Activated naive CD4-positive, alpha-beta T cell treated with Interleukin-2 at 50 U/mL for 16 hours (primary cell): ENCODE results near the gene DPP3.

ENCODE experiments used
- DNase-seq: peaks from one replicate; pipeline ENCODE4 v3.0.0-alpha.2; 2020

Gene DPP3

GRCh38 chr11:66484806-66485380, 4.7 kb downstream of the DPP3 start:
- DNase-seq = no peak

DNA sequence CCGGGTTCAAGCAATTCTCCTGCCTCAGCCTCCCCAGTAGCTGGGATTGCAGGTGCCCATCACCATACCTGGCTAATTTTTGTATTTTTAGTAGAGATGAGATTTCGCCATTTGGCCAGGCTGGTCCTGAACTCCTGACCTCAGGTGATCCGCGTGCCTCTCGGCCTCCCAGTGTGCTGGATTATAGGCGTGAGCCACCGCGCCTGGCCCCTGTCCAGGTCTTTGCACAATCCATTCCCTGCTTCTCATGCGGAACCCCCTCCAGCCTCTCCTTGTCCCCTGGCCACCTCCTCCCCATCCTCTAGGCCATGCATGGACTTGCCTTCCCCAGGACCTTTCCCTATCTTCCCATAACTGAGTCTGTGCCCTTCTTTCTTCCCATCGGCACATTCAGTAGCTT, 8.7 kb downstream of the DPP3 start:
- no peak for DNase-seq

- no peak for DNase-seq
Observed at GRCh38 chr11:66489636-66490035, 9.4 kb downstream of the DPP3 start.

DNA sequence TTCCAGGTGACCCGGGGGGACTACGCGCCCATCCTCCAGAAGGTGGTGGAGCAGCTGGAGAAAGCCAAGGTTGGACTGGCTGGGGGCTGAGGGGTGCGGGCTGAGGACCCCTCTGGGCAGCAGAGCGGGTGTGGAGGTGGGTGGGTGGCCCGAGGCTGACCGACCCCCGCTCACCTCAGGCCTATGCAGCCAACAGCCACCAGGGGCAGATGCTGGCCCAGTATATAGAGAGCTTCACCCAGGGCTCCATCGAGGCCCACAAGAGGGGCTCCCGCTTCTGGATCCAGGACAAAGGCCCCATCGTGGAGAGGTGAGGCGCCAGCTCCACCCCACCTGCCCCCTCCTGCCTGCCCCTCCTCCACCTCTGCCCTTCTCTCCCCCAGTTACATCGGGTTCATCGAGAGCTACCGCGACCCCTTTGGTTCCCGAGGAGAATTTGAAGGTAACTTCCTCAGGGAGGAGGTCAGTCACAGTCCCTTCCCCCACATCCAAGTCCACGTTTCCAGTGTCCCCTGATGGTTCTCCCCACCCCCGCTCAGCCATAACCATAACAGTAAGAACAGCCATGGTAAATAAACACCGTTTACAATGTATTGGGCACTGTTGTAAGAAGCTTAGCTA, 11.2 kb downstream of the DPP3 start:
- DNase-seq = no peak

GRCh38 chr11:66492161-66492865, 12.1 kb downstream of the DPP3 start:
- no peak for DNase-seq

DNA sequence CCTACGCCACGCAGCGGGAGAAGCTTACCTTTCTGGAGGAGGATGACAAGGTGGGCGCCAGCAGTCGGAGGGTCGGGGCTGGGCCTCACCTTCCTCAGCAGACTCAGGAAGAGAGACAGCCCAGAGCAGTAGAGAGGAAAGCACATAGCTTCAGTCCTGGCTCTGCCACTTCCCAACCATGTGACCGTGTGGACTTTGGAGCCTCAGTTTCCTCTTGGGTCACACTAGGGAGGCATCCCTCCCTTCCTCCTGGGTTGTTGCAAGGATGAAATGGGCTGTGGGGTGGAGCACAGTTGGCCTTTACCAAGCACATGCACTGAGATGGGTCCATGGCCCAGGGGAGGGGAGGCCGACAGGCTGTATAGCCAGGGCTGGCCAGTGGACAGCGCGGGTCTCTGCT, 12.9 kb downstream of the DPP3 start:
- no peak for DNase-seq

GRCh38 chr11:66494458-66494857, 14.2 kb downstream of the DPP3 start:
- no peak for DNase-seq

GRCh38 chr11:66494935-66495334, 14.7 kb downstream of the DPP3 start:
- no peak for DNase-seq

GRCh38 chr11:66495401-66495854, 15.2 kb downstream of the DPP3 start:
- no peak for DNase-seq

DNA sequence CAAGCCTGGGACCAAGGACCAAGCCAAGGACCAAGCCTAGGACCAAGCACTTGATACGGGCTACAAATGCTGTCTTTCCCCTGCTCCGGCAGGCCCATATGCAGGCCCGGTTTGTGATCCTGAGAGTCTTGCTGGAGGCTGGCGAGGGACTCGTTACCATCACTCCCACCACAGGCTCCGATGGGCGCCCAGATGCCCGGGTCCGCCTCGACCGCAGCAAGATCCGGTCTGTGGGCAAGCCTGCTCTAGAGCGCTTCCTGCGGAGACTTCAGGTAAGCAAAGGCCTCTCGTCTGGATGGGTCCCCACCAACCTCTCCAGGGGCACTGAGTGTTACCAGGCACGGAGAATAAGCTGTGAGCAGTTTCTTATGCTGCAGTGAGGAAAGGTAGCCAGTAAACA, 17.0 kb downstream of the DPP3 start:
- no peak for DNase-seq

GRCh38 chr11:66498506-66498905, 18.3 kb downstream of the DPP3 start:
- DNase-seq = no peak

DNA sequence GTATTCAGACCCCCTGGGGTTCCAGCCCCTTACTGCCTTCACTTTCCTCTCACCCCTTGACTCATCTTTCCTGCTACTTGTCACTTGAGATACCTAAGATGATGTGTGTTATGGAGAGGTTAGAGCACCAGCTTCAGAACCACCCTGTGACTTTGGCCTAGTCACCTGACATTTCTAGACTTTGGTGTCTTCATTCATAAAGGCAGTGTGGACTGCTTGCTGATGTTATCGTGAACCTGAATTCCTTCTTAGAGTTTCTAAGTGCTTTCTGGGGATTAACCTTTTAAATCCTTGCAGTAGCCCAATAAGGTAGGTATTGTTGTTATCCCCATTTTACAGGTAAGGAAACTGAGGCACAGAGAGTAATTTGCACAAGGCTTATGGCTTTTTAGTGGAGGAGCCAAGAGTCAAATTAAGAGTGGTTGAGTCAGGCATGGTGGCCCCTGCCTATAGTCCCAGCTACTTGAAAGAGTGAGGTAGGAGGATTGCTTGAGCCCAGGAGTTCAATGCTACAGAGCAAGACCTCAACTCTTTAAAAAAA, 25.1 kb downstream of the DPP3 start:
- no peak for DNase-seq

DNA sequence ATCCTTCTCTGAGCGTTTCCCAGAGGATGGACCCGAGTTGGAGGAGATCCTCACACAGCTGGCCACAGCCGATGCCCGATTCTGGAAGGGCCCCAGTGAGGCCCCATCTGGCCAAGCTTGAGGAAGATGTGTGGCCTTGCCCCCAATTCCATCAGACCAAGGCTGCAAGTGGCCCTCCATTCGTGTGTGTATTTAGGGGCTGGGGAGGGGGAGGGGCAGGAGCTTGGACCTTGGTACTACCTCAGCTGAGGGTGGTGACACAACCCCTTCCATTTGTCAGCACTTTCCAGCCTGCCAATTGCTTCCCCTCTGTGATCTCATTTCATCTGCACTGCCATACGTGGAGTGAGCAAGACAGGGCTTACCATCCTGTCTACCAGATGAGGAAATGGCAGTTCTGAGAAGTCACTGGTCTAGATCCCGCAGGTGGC, 28.9 kb downstream of the DPP3 start:
- no peak for DNase-seq

DNA sequence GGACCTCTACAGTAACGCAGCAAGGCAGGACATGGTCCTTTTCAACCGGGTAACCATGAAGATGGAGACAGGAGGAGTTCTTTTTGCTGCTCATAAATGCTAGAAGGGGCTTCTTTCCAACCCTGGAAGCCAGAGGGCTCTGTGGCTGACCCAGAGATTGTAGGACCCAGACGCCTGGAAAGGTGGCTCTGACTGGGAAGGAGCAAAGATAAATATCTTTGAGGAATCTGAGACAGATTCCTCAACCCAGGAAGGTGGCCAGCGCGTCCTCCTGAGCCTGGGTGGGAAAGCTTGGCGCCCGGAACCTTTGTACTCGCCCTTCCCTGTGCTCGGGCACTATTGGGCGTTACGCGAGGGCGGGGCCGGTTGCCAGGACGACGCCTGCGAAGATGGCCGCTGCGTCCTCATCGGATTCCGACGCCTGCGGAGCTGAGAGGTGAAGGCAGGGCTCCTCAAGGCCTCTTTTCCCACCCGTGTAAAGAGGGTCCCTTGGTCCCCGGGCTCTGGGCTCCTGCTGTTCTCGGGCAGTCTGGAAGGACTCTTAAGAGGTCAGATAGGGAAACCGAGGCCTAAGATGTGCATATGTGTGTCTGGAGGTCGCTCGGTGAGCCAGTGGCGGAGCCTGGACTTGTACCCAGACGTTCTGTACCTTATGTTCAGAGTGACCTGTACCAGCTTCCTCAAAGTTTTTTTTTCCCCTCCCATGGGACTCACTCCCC, 30.2 kb downstream of the DPP3 start, which contains the start of gene BBS1:
BBS1 (plus strand) TSS at position 365 of the 719 bp plus-strand sequence; CDS start at position 390, 25 bp downstream.
- DNase-seq = peak; percentile 85

DNA sequence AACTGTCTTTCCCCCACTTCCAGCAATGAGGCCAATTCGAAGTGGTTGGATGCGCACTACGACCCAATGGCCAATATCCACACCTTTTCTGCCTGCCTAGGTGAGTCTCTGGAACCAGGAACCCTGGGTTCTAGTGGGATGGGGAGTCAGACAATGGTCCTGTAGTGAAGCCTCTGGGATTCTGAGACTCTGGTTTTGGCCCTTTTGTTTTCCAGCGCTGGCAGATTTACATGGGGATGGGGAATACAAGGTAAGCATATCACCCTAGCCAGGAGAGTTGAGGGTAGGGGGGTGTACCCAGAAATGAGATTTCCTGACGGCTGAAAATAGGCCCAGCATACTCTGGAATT, 30.7 kb downstream of the DPP3 start:
- DNase-seq = no peak

GRCh38 chr11:66523611-66524010, 43.4 kb downstream of the DPP3 start:
- DNase-seq = no peak

DNA sequence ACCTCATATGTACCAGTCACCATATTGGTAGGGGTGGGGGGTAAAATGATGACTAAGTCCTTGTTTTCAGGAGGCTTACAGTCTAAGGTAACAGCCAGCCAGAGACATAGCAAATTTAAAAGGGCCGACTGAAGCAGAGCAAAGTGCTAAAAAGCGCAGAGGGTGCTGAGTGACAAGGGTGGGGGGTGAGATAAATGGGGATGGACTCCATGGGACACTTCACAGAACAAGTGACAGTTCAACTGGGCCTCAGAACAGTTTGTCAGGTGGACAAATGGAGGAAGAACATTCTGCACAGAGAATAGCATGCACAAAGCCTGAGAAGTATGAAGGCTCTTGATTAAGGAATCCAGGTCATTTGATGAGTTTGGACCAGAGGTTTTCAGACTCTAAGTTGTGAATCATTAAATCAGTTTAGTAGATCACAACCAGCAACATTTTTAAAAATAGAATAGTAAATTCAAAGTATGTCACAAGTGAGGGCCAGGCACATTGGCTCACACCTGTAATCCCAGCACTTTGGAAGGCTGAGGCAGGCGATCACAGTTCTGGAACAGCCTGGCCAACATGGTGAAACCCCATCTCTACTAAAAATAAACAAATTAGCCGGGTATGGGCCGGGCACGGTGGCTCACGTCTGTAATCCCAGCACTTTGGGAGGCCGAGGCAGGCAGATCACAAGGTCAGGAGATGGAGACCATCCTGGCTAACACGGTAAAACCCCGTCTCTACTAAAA, 44.2 kb downstream of the DPP3 start:
- DNase-seq = no peak

DNA sequence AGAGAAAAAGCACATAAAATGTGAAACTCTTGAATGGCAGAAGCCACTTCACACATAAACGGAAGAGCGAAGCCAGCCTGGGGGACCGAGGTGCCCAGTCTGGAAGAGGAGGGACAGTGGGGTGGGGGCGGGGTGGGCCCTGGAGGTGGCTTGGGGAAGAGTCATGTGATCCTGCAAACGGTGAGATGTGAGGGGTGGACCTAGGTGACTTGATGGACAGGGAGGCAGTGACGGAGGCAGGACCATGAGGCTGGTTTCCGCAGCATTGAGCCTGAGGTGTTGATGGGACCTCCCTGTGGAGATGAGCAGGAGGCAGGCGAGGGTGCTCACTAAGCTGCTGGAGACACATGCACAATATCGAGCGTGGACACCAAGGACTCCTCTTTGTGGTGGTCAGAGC, 48.8 kb downstream of the DPP3 start:
- DNase-seq = no peak

- DNase-seq = no peak
Observed at GRCh38 chr11:66529655-66530054, 49.4 kb downstream of the DPP3 start.

GRCh38 chr11:66530927-66531709, 50.9 kb downstream of the DPP3 start:
- no peak for DNase-seq

DNA sequence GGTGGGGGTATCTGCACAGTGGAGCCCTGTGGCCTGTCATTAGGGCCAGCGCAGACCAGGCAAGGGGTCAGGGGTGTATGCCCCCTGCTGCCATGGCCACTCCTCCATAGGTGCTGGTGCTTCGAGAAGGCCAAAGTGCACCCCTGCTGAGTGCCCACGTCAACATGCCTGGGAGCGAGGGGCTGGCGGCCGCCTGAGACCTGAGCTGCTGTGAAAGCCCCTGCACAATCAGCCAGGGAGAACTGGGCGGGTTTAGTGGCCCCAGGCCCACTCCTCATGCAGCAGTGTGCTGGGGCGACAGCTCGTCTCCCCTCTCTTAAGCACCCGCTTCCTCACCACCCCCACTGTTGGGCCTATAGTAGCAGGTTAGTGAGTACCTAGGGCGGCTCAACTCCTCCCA, 51.6 kb downstream of the DPP3 start:
- DNase-seq = no peak

GRCh38 chr11:66532784-66533183, 52.5 kb downstream of the DPP3 start:
- DNase-seq = no peak
